K562 (cell line): ENCODE data around the gene GLDN. TPM values are rescaled to one million over a fixed set of nuclear protein-coding genes. Genes with fewer than 3 reads are reported as not detected.

Experiments
- ATAC-seq: fragments of 200-7000 bp; cut with Tn5 transposase; 3 replicates; pipeline ENCODE4 v1.9.1; 2020; ENCODE audit warnings: moderate library complexity
- BruUV-seq: library from RNA; stranded (reverse); fragments of 400-500 nt; replicated peaks from 2 replicates; lab custom pipeline; 2021; lab: Mats Ljungman, UMichigan
- CTCF ChIA-PET: fragments of 300-600 bp; formaldehyde crosslinking; extraction: SDS; loops from one replicate; lab custom pipeline; 2021; ENCODE audit warnings: low intra/inter-chr PET ratio; lab: Yijun Ruan, JAX
- POLR2A ChIA-PET: fragments of 300-600, 350-650 bp; sonication (Branson Sonifier 250); formaldehyde crosslinking; extraction: SDS; loops from one replicate; lab custom pipeline; 2021; ENCODE audit warnings: antibody characterized with exemption, inconsistent platforms; lab: Yijun Ruan, JAX
- DNase-seq, 4 experiments: peaks; one replicate each; pipeline versions ENCODE4 v3.0.0 to v3.0.0-alpha.2; 2011 to 2018; ENCODE audit warnings: low spot score in 3 of 4, mixed read lengths in 3 of 4; ENCODE audit errors: extremely low read depth in 1 of 4
- FAIRE-seq: peaks from 2 replicates; lab custom pipeline; 2011; peaks lifted over from hg19 to GRCh38; lab: Jason Lieb, UNC
- H2AFZ ChIP-seq: 2 replicates; pipeline ENCODE4 v1.6.0; 2011; ENCODE audit warnings: low read depth, low read length, control low read depth, inconsistent platforms
- H3K27ac ChIP-seq: fragments of 200-600 bp; 3 replicates; pipeline ENCODE4 v1.8.0; 2011; ENCODE audit warnings: low read depth, mild to moderate bottlenecking, control low read depth, inconsistent platforms, low read length, moderate library complexity, mixed read lengths; ENCODE audit errors: extremely low read depth
- H3K27me3 ChIP-seq, 2 experiments: fragments of 300-600 bp in 1 of 2; 2 replicates in 1 of 2; 3 replicates in 1 of 2; pipeline versions ENCODE4 v1.6.0 to v1.8.0; 2011; ENCODE audit warnings: inconsistent platforms in 2 of 2, low read length in 2 of 2, mild to moderate bottlenecking in 1 of 2, mixed read lengths in 1 of 2, moderate library complexity in 1 of 2; ENCODE audit not compliant: control insufficient read depth in 2 of 2, insufficient read depth in 2 of 2
- H3K36me3 ChIP-seq: fragments of 300-600 bp; 3 replicates; pipeline ENCODE4 v1.8.0; 2011; ENCODE audit warnings: mild to moderate bottlenecking, low read length, inconsistent platforms; ENCODE audit not compliant: control insufficient read depth, insufficient read depth
- H3K4me1 ChIP-seq, 2 experiments: fragments of 200-600 bp in 1 of 2; replicated peaks in 1 of 2; 2 replicates in 1 of 2; 3 replicates in 1 of 2; pipeline versions ENCODE4 v1.5.1 to v1.8.0; 2011; ENCODE audit warnings: inconsistent platforms in 2 of 2, low read length in 2 of 2, mild to moderate bottlenecking in 1 of 2, mixed read lengths in 1 of 2, moderate library complexity in 1 of 2; ENCODE audit not compliant: control insufficient read depth in 2 of 2, insufficient read depth in 2 of 2
- H3K4me2 ChIP-seq: 2 replicates; pipeline ENCODE4 v1.6.1; 2011; ENCODE audit warnings: low read length, control low read depth, inconsistent platforms, mixed read lengths; ENCODE audit not compliant: insufficient read depth
- H3K4me3 ChIP-seq: fragments of 200-600 bp; sonication (generic), shearing (Covaris generic); 2 replicates; pipeline ENCODE4 v1.5.1; 2016; ENCODE audit warnings: control low read depth, inconsistent platforms
- H3K79me2 ChIP-seq: fragments of 200-600 bp; 3 replicates; pipeline ENCODE4 v1.8.0; 2011; ENCODE audit warnings: low read length, inconsistent platforms; ENCODE audit not compliant: control insufficient read depth, insufficient read depth
- H3K9ac ChIP-seq, 2 experiments: 2 replicates each; pipeline versions ENCODE4 v1.6.0 to v1.6.1; 2011; ENCODE audit warnings: low read depth in 2 of 2, low read length in 2 of 2, control low read depth in 1 of 2, inconsistent platforms in 1 of 2, mild to moderate bottlenecking in 1 of 2, mixed read lengths in 1 of 2; ENCODE audit not compliant: insufficient read depth in 1 of 2
- H3K9me1 ChIP-seq: one replicate; pipeline ENCODE4 v1.6.0; 2011; ENCODE audit warnings: inconsistent platforms, mild to moderate bottlenecking, low read length, moderate library complexity; ENCODE audit not compliant: control insufficient read depth, insufficient read depth
- H3K9me3 ChIP-seq: replicated peaks from 2 replicates; pipeline ENCODE4 v1.5.1; 2011; ENCODE audit warnings: low read depth, low read length, inconsistent platforms; ENCODE audit not compliant: control insufficient read depth, insufficient read depth
- H4K20me1 ChIP-seq: replicated peaks from 2 replicates; pipeline ENCODE4 v1.6.1; 2011; ENCODE audit warnings: low read length, inconsistent platforms, mixed read lengths; ENCODE audit not compliant: control insufficient read depth, insufficient read depth
- HNRNPK ChIP-seq: fragments of 200-400 bp; formaldehyde crosslinking; IDR thresholded peaks from one replicate; pipeline ENCODE4 v1.6.1; 2018; ENCODE audit warnings: mild to moderate bottlenecking, low read depth, low read length; ENCODE audit not compliant: poor library complexity, severe bottlenecking
- IFI16 ChIP-seq: fragments of 250-450 bp; sonication (Bioruptor Pico); IDR thresholded peaks from 2 replicates; pipeline ENCODE4 v2.1.2; 2022; ENCODE audit warnings: mild to moderate bottlenecking, inconsistent platforms
- KAT8 ChIP-seq: fragments of 450-650 bp; IDR thresholded peaks from 2 replicates; pipeline ENCODE4 v1.6.1; 2016; ENCODE audit warnings: low read depth, mild to moderate bottlenecking
- MYC ChIP-seq, 2 experiments: fragments of 250-450 bp in 1 of 2; sonication (Bioruptor Pico) in 1 of 2; IDR thresholded peaks; 2 replicates each; pipeline versions ENCODE4 v1.5.1 to v1.6.1; 2012 to 2021; ENCODE audit warnings: low read depth in 2 of 2, borderline replicate concordance in 1 of 2, improper control_type of control experiment in 1 of 2, low read length in 1 of 2, mild to moderate bottlenecking in 1 of 2, moderate library complexity in 1 of 2
- RBM17 ChIP-seq: fragments of 200-400 bp; formaldehyde crosslinking; IDR thresholded peaks from 2 replicates; pipeline ENCODE4 v1.6.1; 2017; ENCODE audit warnings: low read depth, mild to moderate bottlenecking, low read length, borderline replicate concordance
- REST ChIP-seq, 2 experiments: fragments of 450-650 bp; formaldehyde crosslinking in 1 of 2; IDR thresholded peaks; 2 replicates each; pipeline versions ENCODE4 v1.4.0 to v1.6.1; 2014 to 2020; ENCODE audit warnings: mild to moderate bottlenecking in 2 of 2, borderline replicate concordance in 1 of 2, low read depth in 1 of 2
- RNF2 ChIP-seq: sonication (generic); IDR thresholded peaks from 2 replicates; pipeline ENCODE4 v1.6.1; 2016
- TCF7 ChIP-seq: sonication (generic); IDR thresholded peaks from 2 replicates; pipeline ENCODE4 v1.6.1; 2016; ENCODE audit warnings: antibody characterized with exemption, borderline replicate concordance
- ZNF280B ChIP-seq: fragments of 250-450 bp; sonication (Bioruptor Pico); IDR thresholded peaks from 2 replicates; pipeline ENCODE4 v1.5.1; 2021; ENCODE audit warnings: mild to moderate bottlenecking
- WGBS: fragments of 100-300 bp; shearing (Covaris generic); methylation state at CpG from one replicate; pipeline ENCODE4 v1.1.6; 2016; ENCODE audit warnings: low coverage, mixed read lengths; ENCODE audit not compliant: insufficient coverage; ENCODE audit errors: missing lambda C conversion rate; 5-methylcytosine and 5-hydroxymethylcytosine counted together
- in situ Hi-C: fragments of 300-500 bp; cut with MboI; formaldehyde crosslinking; loops from 4 replicates; pipeline ENCODE4 v1.15.0; 2018; ENCODE audit warnings: inconsistent platforms, mixed read lengths
- intact Hi-C: fragments of 100-400 bp; cut with micrococcal nuclease; formaldehyde crosslinking; loops from 2 replicates; pipeline ENCODE4 v1.14.2; 2022
- polyA plus RNA-seq, 8 experiments: library from polyadenylated mRNA; depleted of rRNA in 4 of 8; stranded (reverse) in 5 of 8; unstranded in 3 of 8; fragments of >200 nt; fragmentation: Nextera tagmentation in 2 of 8; fragmentation: Illumina TruSeq in 1 of 8; extraction: Ambion mirVana in 2 of 8; extraction: Trizol in 1 of 8; gene quantifications; 2 replicates each; pipeline versions ENCODE4 v1.2.1 to v1.2.3, GENCODE V29; 2011 to 2014; ENCODE audit warnings: inconsistent platforms in 1 of 8, missing spikeins in 1 of 8
- total RNA-seq, 7 experiments: library from RNA; depleted of rRNA in 6 of 7; stranded (reverse); fragments of >200 nt in 6 of 7; fragmentation: Illumina TruSeq in 2 of 7; extraction: Trizol in 2 of 7; gene quantifications; 2 replicates each; pipeline versions ENCODE4 v1.2.1 to v1.2.3, GENCODE V29; 2011 to 2021; ENCODE audit warnings: low replicate concordance in 1 of 7

GLDN gene
- total and polyA plus RNA-seq, 9 of the 15 experiments (the other 6 are each of a cell fraction or from before 2014, with no cell fraction given), result 0.05 to 0.33 (median 0.18) TPM

- no peaks in the 10 kb centered on the region for H3K79me2 ChIP-seq
- no peak for TF ChIP-seq REST (IDR thresholded peaks at IDR 0.05; ENCODE audit: borderline replicate concordance)
- no peak for TF ChIP-seq REST (CRISPR knock-in tag; IDR thresholded peaks at IDR 0.05; ENCODE audit: low read depth)
- TF ChIP-seq RBM17, result no peak
- no peak for TF ChIP-seq ZNF280B (CRISPR knock-in tag)
- no peak for TF ChIP-seq MYC (IDR thresholded peaks at IDR 0.05; ENCODE audit: low read depth, low read length)
- TF ChIP-seq MYC (CRISPR knock-in tag; IDR thresholded peaks at IDR 0.05; ENCODE audit: borderline replicate concordance, low read depth), result no peak
- no peak for TF ChIP-seq KAT8
- no peak for TF ChIP-seq TCF7
- TF ChIP-seq RNF2, result no peak
- TF ChIP-seq IFI16 (CRISPR knock-in tag), result no peak
- TF ChIP-seq HNRNPK, result no peak
- no peak overlapping the region for H2AFZ ChIP-seq
- H3K9ac ChIP-seq, result no peak overlapping the region
- DNase-seq, result no peak
- H3K4me3 ChIP-seq, result no peak overlapping the region
- intact Hi-C loops (no loop called here), in situ Hi-C loops (no loop called here)
- H3K9me1 ChIP-seq, result no peaks in the 10 kb centered on the region
- H4K20me1 ChIP-seq, result no peaks in the 10 kb centered on the region
- no peak overlapping the region for H3K4me2 ChIP-seq
- no peak overlapping the region for H3K27ac ChIP-seq
- H3K9me3 ChIP-seq, result no peaks in the 10 kb centered on the region
- CTCF ChIA-PET, result no interaction called here
- H3K27me3 ChIP-seq, result peaks cover 7 to 25% of the 10 kb centered on the region in 2 experiments
- no peak for FAIRE-seq
- no TSS peak for BruUV-seq
- 0% methylated on average over 3 of the region's 3 CpGs for WGBS
- H3K36me3 ChIP-seq, result no peaks in the 10 kb centered on the region
- POLR2A ChIA-PET, result no interaction called here
- ATAC-seq, result no peak
- H3K4me1 ChIP-seq, result no peaks in the 10 kb centered on the region; a peak in 1 of 5 replicates
Observed at GRCh38 chr15:51325167-51325566, 16.3 kb upstream of the GLDN start.
